ENCODE data around the gene ITPKB.
"Not testable (repeated sequence)": the region's sequence is repeated elsewhere in the genome, so short reads cannot be mapped to it uniquely, and the experiment has no call there.

Gene ITPKB

DNA sequence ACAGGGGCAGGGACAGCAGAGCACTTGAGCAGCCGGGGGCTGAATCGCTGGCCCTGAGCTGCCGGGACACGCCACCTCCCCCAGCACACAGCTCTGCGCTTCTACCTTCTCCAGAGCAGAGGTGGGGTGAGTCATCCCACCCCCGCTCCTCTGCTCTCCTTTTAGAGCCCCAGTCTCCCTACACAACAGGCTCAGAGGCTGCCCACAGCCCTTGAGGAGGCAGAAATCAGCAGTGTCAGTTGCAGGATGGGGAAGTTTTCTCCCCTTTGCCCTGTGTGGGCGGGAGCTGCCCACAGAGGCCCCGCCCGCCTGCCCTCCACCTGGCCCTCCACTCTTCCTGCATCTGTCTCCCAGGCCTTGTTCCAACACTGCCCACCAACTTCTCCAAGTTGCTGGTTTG is 95.9 kb downstream of the ITPKB start:
- H3K27ac ChIP-seq = peak overlapping the region in 1 of 2 donors; percentile 0
- no peak for DNase-seq (ENCODE audit: low spot score)

DNA sequence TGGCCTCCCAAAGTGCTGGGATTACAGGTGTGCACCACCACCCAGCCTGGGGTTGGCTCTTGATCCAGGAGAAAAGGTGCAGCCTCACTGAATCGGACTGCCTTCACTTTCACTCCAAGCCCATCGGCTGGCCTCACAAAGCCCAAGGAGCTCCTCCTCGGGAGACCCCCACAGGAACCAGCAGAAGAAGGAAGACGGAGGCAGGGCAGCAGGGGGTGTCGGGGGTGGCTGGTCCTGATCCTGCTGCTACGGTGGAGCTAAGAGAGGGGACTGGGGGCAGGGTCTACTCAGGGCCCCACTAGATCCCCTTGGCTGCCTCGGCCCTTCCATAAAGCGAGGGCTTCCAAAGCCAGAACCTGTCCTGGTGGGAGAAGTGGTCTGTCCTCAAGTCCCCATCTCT is 96.7 kb downstream of the ITPKB start:
- Histone ChIP-seq H3K27ac (no peak overlapping the region), H3K4me3 (no peak overlapping the region)
- TF ChIP-seq, protein P1, sequence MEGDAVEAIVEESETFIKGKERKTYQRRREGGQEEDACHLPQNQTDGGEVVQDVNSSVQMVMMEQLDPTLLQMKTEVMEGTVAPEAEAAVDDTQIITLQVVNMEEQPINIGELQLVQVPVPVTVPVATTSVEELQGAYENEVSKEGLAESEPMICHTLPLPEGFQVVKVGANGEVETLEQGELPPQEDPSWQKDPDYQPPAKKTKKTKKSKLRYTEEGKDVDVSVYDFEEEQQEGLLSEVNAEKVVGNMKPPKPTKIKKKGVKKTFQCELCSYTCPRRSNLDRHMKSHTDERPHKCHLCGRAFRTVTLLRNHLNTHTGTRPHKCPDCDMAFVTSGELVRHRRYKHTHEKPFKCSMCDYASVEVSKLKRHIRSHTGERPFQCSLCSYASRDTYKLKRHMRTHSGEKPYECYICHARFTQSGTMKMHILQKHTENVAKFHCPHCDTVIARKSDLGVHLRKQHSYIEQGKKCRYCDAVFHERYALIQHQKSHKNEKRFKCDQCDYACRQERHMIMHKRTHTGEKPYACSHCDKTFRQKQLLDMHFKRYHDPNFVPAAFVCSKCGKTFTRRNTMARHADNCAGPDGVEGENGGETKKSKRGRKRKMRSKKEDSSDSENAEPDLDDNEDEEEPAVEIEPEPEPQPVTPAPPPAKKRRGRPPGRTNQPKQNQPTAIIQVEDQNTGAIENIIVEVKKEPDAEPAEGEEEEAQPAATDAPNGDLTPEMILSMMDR (IDR thresholded peaks at IDR 0.05) = no peak
- DNase-seq (ENCODE audit: low spot score) = no peak

More for the DNA sequence above, 95.9 kb downstream of the ITPKB start:
- TF ChIP-seq, protein P1 (IDR thresholded peaks at IDR 0.05) = no peak
- H3K4me3 ChIP-seq = no peak overlapping the region

DNA sequence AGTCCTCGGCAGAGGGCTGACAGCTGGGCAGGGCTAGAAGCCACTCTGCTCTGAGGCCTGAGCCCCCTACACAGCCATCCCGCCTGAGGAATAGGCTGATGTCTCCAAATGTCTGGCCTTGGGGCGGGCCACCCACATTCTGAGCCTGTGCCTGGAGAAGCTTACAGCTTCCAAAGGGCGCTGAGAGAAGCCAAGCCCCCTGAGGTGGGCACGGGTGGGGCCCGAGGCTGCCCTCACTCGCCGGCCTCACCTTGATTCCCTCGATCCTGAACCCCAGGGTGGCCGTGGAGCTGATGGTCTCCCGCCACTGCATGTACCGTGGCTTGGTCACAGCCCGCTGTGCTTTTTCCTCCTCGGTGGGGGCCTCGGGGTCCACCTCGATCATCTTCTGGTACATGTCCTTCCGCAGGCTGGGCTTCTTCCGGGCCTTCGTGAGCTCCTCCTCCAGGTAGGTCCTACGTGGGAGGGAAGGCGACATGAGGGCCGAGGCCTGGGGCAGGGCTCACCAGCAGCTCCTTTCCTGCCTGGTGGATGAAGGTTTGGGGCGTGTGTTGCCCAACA is 97.3 kb downstream of the ITPKB start:
- H3K4me3 ChIP-seq = no peak overlapping the region
- TF ChIP-seq, protein P1 (IDR thresholded peaks at IDR 0.05) = no peak
- no peak overlapping the region for H3K27ac ChIP-seq
- no peak for DNase-seq (ENCODE audit: low spot score)

- H3K4me3 ChIP-seq = no peak overlapping the region
- no peak overlapping the region for H3K27ac ChIP-seq
- DNase-seq (ENCODE audit: low spot score) = no peak
- TF ChIP-seq, protein P1 (IDR thresholded peaks at IDR 0.05) = no peak
Measured at GRCh38 chr1:226640321-226641136, 98.6 kb downstream of the ITPKB start.

DNA sequence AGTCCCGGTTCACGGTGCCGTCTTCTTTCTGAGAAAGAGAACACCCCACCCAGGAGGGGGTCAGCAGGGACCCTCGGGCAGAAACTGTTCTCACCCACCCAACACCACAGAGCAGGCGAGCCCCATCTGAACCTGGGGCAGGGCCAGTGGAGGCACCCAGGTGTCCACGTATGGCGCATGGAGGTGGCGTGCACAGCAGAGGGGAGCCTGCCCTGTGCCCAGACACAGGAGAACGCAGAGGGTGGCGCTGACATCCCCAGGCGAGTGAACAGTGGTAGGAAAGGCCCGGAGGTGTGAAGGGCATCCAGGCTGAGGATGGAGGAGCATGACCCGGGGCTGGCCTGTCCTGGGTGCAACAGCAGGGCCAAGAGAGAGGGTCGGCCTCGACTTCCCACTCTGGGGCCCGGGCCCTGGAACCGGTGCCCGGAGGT is 99.4 kb downstream of the ITPKB start:
- no peak for DNase-seq (ENCODE audit: low spot score)
- TF ChIP-seq, protein P1 (IDR thresholded peaks at IDR 0.05) = no peak
- H3K27ac ChIP-seq = no peak overlapping the region
- H3K4me3 ChIP-seq = no peak overlapping the region

GRCh38 chr1:226639206-226639605 is 99.9 kb downstream of the ITPKB start:
- not testable (repeated sequence) for DNase-seq (ENCODE audit: low spot score); H3K27ac ChIP-seq; H3K4me3 ChIP-seq

GRCh38 chr1:226638608-226639007 is 100.5 kb downstream of the ITPKB start:
- TF ChIP-seq, protein P1 (IDR thresholded peaks at IDR 0.05) = no peak
- no peak for DNase-seq (ENCODE audit: low spot score)
- Histone ChIP-seq H3K4me3 (no peak overlapping the region), H3K27ac (peak overlapping the region in 1 of 2 donors; percentile 47)

Measured in coronary artery (tissue), 2 donors.